ENCODE measurements around the gene NNMT. TPM values are rescaled to one million over a fixed set of nuclear protein-coding genes. Genes with fewer than 3 reads are reported as not detected.

The NNMT gene
- total RNA-seq, 2 donors from 2014 or later, result 83.7 to 240 TPM

- no peak for DNase-seq (ENCODE audit: low spot score)
- TF ChIP-seq, protein P1, sequence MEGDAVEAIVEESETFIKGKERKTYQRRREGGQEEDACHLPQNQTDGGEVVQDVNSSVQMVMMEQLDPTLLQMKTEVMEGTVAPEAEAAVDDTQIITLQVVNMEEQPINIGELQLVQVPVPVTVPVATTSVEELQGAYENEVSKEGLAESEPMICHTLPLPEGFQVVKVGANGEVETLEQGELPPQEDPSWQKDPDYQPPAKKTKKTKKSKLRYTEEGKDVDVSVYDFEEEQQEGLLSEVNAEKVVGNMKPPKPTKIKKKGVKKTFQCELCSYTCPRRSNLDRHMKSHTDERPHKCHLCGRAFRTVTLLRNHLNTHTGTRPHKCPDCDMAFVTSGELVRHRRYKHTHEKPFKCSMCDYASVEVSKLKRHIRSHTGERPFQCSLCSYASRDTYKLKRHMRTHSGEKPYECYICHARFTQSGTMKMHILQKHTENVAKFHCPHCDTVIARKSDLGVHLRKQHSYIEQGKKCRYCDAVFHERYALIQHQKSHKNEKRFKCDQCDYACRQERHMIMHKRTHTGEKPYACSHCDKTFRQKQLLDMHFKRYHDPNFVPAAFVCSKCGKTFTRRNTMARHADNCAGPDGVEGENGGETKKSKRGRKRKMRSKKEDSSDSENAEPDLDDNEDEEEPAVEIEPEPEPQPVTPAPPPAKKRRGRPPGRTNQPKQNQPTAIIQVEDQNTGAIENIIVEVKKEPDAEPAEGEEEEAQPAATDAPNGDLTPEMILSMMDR (IDR thresholded peaks at IDR 0.05), result no peak
- no peaks in the 10 kb centered on the region for H3K9me3 ChIP-seq
- no peak overlapping the region for H3K4me3 ChIP-seq
- peaks cover 0 to 13% of the 10 kb centered on the region in 2 donors for H3K4me1 ChIP-seq
- no peaks in the 10 kb centered on the region for H3K36me3 ChIP-seq
- no peak overlapping the region for H3K27ac ChIP-seq
- no peaks in the 10 kb centered on the region for H3K27me3 ChIP-seq
These were observed 10.0 kb upstream of the NNMT start for GRCh38 chr11:114286229-114286628.

GRCh38 chr11:114287154-114287553 lies 9.0 kb upstream of the NNMT start:
- DNase-seq (ENCODE audit: low spot score), result no peak
- H3K9me3 ChIP-seq, result no peaks in the 10 kb centered on the region
- TF ChIP-seq, protein P1 (IDR thresholded peaks at IDR 0.05), result no peak
- peaks cover 0 to 21% of the 10 kb centered on the region in 2 donors for H3K4me1 ChIP-seq
- H3K36me3 ChIP-seq, result no peaks in the 10 kb centered on the region
- no peak overlapping the region for H3K27ac ChIP-seq
- no peak overlapping the region for H3K4me3 ChIP-seq
- H3K27me3 ChIP-seq, result no peaks in the 10 kb centered on the region

GRCh38 chr11:114288136-114288535 lies 8.1 kb upstream of the NNMT start:
- TF ChIP-seq, protein P1 (IDR thresholded peaks at IDR 0.05), result no peak
- Histone ChIP-seq H3K4me1 (peaks cover 0 to 31% of the 10 kb centered on the region in 2 donors), H3K36me3 (no peaks in the 10 kb centered on the region), H3K4me3 (no peak overlapping the region), H3K27ac (no peak overlapping the region), H3K27me3 (no peaks in the 10 kb centered on the region), H3K9me3 (no peaks in the 10 kb centered on the region)
- no peak for DNase-seq (ENCODE audit: low spot score)

GRCh38 chr11:114289779-114290178 lies 6.4 kb upstream of the NNMT start:
- H3K36me3 ChIP-seq, result no peaks in the 10 kb centered on the region
- H3K27ac ChIP-seq, result no peak overlapping the region
- no peak for DNase-seq (ENCODE audit: low spot score)
- no peaks in the 10 kb centered on the region for H3K27me3 ChIP-seq
- no peaks in the 10 kb centered on the region for H3K9me3 ChIP-seq
- H3K4me3 ChIP-seq, result no peak overlapping the region
- peaks cover 0 to 38% of the 10 kb centered on the region in 2 donors for H3K4me1 ChIP-seq
- TF ChIP-seq, protein P1 (IDR thresholded peaks at IDR 0.05), result no peak

GRCh38 chr11:114290503-114291235 lies 5.5 kb upstream of the NNMT start:
- no peaks in the 10 kb centered on the region for H3K27me3 ChIP-seq
- no peak overlapping the region for H3K4me3 ChIP-seq
- H3K27ac ChIP-seq, result peak overlapping the region; percentile 81 to 96
- no peaks in the 10 kb centered on the region for H3K9me3 ChIP-seq
- TF ChIP-seq, protein P1 (IDR thresholded peaks at IDR 0.05), result no peak
- no peaks in the 10 kb centered on the region for H3K36me3 ChIP-seq
- no peak for DNase-seq (ENCODE audit: low spot score)
- peaks cover 0 to 42% of the 10 kb centered on the region in 2 donors for H3K4me1 ChIP-seq

DNA sequence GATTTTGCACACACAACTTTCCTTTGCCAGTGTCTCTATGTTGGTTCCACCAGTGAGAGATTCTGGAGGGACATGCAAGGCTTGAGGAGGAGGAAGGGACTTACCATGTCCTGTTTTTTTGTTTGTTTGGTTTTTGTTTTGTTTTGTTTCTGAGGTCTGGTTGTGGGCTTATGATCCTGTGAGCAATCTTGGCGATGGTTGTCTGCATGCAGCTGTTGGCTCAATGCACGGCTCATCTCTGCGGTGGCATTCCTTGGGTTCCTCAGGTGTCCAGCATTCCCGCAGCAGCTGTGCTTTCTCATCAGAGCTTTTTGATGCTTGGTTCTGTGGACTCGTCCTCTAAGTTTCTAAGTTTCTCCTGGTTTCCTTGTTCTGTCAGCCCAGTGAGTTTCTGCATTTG lies 4.8 kb upstream of the NNMT start:
- Histone ChIP-seq H3K27me3 (no peaks in the 10 kb centered on the region), H3K36me3 (no peaks in the 10 kb centered on the region), H3K4me3 (no peak overlapping the region), H3K27ac (peak overlapping the region; percentile 81 to 96), H3K9me3 (no peaks in the 10 kb centered on the region), H3K4me1 (peaks cover 0 to 45% of the 10 kb centered on the region in 2 donors)
- TF ChIP-seq, protein P1 (IDR thresholded peaks at IDR 0.05), result no peak
- no peak for DNase-seq (ENCODE audit: low spot score)

Measured in right atrium auricular region (tissue), 2 donors.